ENCODE results near the gene SH3GL1. TPM values are rescaled to one million over a fixed set of nuclear protein-coding genes. Genes with fewer than 3 reads are reported as not detected.

SH3GL1 gene
- total RNA-seq, 2 donors from 2014 or later = 47.3 to 56.9 TPM

DNA sequence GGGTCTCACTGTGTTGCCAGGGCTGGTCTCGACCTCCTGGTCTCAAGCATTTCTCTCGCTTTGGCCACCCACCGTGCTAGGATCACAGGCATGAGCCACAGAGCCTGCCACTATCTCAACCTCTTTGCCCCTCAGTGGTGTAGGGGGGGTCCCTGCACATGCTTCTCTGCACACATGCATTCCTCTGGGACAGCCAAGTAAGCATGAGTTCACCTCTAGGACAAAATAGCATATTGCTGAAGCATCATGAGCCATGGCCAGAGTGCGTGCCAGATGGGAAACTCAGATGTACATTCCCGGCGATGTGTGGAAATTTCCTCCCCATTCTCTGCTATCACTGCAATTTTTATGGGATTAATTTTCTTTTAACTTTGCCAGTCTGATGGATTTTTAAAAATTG is 25.2 kb upstream of the SH3GL1 start:
- Histone ChIP-seq H3K9me3 (no peaks in the 10 kb centered on the region), H3K4me1 (ENCODE audit: control insufficient read depth in 1 of 2, low read depth in 2 of 2) (no peaks in the 10 kb centered on the region), H3K36me3 (peaks cover 4% of the 10 kb centered on the region), H3K4me3 (no peak overlapping the region), H3K27me3 (replicated peaks; ENCODE audit: insufficient read depth) (no peaks in the 10 kb centered on the region), H3K27ac (no peak overlapping the region)
- ATAC-seq (ENCODE audit: insufficient number of reproducible peaks, low FRiP score, low read depth) (no peak), DNase-seq (ENCODE audit: low spot score) (no peak)
- no peak for TF ChIP-seq CTCF (IDR thresholded peaks at IDR 0.05)

DNA sequence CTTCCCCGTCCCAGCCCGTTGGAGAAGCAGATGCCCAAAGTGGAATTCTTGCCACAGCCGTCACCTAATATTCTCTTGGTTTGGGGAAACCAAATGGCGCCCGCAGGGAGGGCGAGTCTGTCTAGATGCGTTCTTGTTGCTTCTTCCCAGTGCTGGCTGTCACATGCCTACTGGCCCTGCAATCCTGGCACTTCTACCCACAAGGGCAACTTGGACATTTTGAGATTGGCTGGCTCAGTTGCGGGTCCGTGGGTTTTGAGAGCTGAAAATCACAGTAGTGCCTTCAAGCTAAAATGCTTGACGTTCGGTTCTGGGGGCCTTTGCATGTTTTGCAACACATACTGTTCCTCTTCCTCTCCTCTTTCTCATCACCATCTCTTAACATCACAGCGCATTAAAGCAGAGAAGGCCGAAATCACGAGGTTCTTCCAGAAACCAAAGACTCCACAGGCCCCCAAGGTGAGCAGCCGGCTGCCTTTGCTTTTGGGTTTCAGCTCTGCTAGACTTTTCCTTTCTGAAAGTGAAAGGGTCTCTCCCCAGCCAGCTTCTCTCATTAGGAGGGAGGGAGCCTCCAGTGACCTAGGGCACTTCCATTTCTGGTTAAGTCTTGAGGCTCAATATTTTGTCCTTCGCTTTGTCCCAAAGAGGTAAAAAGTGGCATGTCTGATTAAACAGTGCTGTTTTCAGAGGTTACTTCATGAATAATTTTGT is 23.2 kb upstream of the SH3GL1 start:
- ATAC-seq (ENCODE audit: insufficient number of reproducible peaks, low FRiP score, low read depth) (no peak), DNase-seq (ENCODE audit: low spot score) (no peak)
- no peak for TF ChIP-seq CTCF (IDR thresholded peaks at IDR 0.05)
- Histone ChIP-seq H3K9me3 (no peaks in the 10 kb centered on the region), H3K36me3 (peaks cover 4% of the 10 kb centered on the region), H3K27ac (no peak overlapping the region), H3K4me1 (ENCODE audit: control insufficient read depth in 1 of 2, low read depth in 2 of 2) (no peaks in the 10 kb centered on the region), H3K27me3 (replicated peaks; ENCODE audit: insufficient read depth) (no peaks in the 10 kb centered on the region), H3K4me3 (no peak overlapping the region)

DNA sequence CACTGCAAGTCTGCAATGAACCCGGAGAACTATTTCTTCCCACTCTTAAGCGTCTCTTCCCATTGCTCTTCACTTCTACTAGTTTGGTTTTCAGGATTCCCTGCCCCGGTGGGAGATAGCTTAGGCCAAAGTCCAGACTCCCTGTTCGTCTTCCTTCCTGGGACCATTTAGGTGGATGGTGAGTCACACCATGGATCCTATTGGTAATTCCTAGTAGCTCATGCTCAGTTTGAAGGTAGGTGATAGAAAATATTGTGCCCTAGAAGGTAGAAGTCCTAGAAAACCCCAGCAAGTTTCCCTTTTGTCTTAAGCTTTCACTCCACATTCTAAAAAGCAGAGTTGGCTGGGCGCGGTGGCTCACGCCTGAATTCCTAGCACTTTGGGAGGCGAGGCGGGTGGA is 15.9 kb upstream of the SH3GL1 start:
- no peaks in the 10 kb centered on the region for H3K36me3 ChIP-seq
- no peaks in the 10 kb centered on the region for H3K27me3 ChIP-seq (replicated peaks; ENCODE audit: insufficient read depth)
- no peak for DNase-seq (ENCODE audit: low spot score)
- H3K27ac ChIP-seq = no peak overlapping the region
- no peak overlapping the region for H3K4me3 ChIP-seq
- ATAC-seq (ENCODE audit: insufficient number of reproducible peaks, low FRiP score, low read depth) = no peak
- peaks cover 10 to 12% of the 10 kb centered on the region in 2 donors for H3K4me1 ChIP-seq (ENCODE audit: control insufficient read depth in 1 of 2, low read depth in 2 of 2)
- H3K9me3 ChIP-seq = no peaks in the 10 kb centered on the region
- TF ChIP-seq CTCF (IDR thresholded peaks at IDR 0.05) = no peak

- no peaks in the 10 kb centered on the region for H3K27me3 ChIP-seq (replicated peaks; ENCODE audit: insufficient read depth)
- no peak overlapping the region for H3K27ac ChIP-seq
- no peaks in the 10 kb centered on the region for H3K9me3 ChIP-seq
- H3K4me1 ChIP-seq (ENCODE audit: control insufficient read depth in 1 of 2, low read depth in 2 of 2) = peaks cover 10 to 12% of the 10 kb centered on the region in 2 donors
- no peak for ATAC-seq (ENCODE audit: insufficient number of reproducible peaks, low FRiP score, low read depth)
- no peak for DNase-seq (ENCODE audit: low spot score)
- no peak for TF ChIP-seq CTCF (IDR thresholded peaks at IDR 0.05)
- H3K4me3 ChIP-seq = peak overlapping the region; percentile 34
- no peaks in the 10 kb centered on the region for H3K36me3 ChIP-seq
Measured at GRCh38 chr19:4415352-4415751, 15.0 kb upstream of the SH3GL1 start.

GRCh38 chr19:4414800-4415321 is 14.5 kb upstream of the SH3GL1 start:
- no peaks in the 10 kb centered on the region for H3K9me3 ChIP-seq
- H3K36me3 ChIP-seq = no peaks in the 10 kb centered on the region
- peaks cover 10 to 12% of the 10 kb centered on the region in 2 donors for H3K4me1 ChIP-seq (ENCODE audit: control insufficient read depth in 1 of 2, low read depth in 2 of 2)
- peak overlapping the region; percentile 34 for H3K4me3 ChIP-seq
- DNase-seq (ENCODE audit: low spot score) (no peak), ATAC-seq (ENCODE audit: insufficient number of reproducible peaks, low FRiP score, low read depth) (no peak)
- TF ChIP-seq CTCF (IDR thresholded peaks at IDR 0.05) = no peak
- H3K27ac ChIP-seq = no peak overlapping the region
- no peaks in the 10 kb centered on the region for H3K27me3 ChIP-seq (replicated peaks; ENCODE audit: insufficient read depth)
